Spinal cord (tissue), 10 donors: ENCODE results near the gene SLC47A2. TPM values are rescaled to one million over a fixed set of nuclear protein-coding genes. Genes with fewer than 3 reads are reported as not detected.

Experiments
- DNase-seq, 6 donors: peaks; one replicate each; pipeline versions ENCODE4 v3.0.0 to v3.0.0-alpha.2; 2013 to 2015; ENCODE audit warnings: low spot score in 6 of 6, low read depth in 4 of 6
- H3K27ac ChIP-seq: one replicate; pipeline ENCODE4 v1.5.1; 2013; ENCODE audit warnings: low read depth, low read length, control low read depth
- H3K27me3 ChIP-seq: one replicate; pipeline ENCODE4 v1.6.1; 2013; ENCODE audit warnings: low read length; ENCODE audit not compliant: control insufficient read depth, insufficient read depth
- H3K36me3 ChIP-seq: one replicate; pipeline ENCODE4 v1.6.1; 2013; ENCODE audit warnings: low read length; ENCODE audit not compliant: control insufficient read depth, insufficient read depth
- H3K4me1 ChIP-seq: one replicate; pipeline ENCODE4 v1.6.1; 2013; ENCODE audit warnings: low read length; ENCODE audit not compliant: control insufficient read depth, insufficient read depth
- H3K4me3 ChIP-seq: one replicate; pipeline ENCODE4 v1.5.1; 2013; ENCODE audit warnings: low read depth, low read length, control low read depth
- H3K9me3 ChIP-seq: one replicate; pipeline ENCODE4 v1.6.1; 2013; ENCODE audit warnings: low read length; ENCODE audit not compliant: control insufficient read depth, insufficient read depth
- WGBS: methylation state at CpG from one replicate; pipeline ENCODE4 v1.1.5; 2013; ENCODE audit warnings: missing lambda C conversion rate; ENCODE audit not compliant: insufficient coverage; 5-methylcytosine and 5-hydroxymethylcytosine counted together
- polyA plus RNA-seq, 2 donors: library from polyadenylated mRNA; unstranded; fragments of 120-200 nt; gene quantifications; one replicate each; pipeline ENCODE4 v1.2.1, GENCODE V29; 2013; ENCODE audit not compliant: insufficient read length in 2 of 2
- total RNA-seq, 2 donors: library from RNA; depleted of rRNA in 1 of 2; stranded (reverse); fragments of 120-200 nt in 1 of 2; fragments of >200 nt in 1 of 2; gene quantifications; one replicate each; pipeline versions ENCODE4 v1.2.3 to v1.2.4, GENCODE V29; 2013 to 2014
- donor health status: healthy.

Gene SLC47A2
- total and polyA plus RNA-seq, 4 donors, result 1.7 to 2.4 (median 1.9) TPM

GRCh38 chr17:19756546-19756945, 40.2 kb upstream of the SLC47A2 start:
- no peaks in the 10 kb centered on the region for H3K36me3 ChIP-seq
- DNase-seq, result no peak
- WGBS, result 81% methylated on average over 9 of the region's 10 CpGs
- H3K4me3 ChIP-seq, result no peak overlapping the region
- H3K4me1 ChIP-seq, result peaks cover 5% of the 10 kb centered on the region
- no peaks in the 10 kb centered on the region for H3K9me3 ChIP-seq
- H3K27me3 ChIP-seq, result no peaks in the 10 kb centered on the region
- no peak overlapping the region for H3K27ac ChIP-seq

- WGBS, result 94% methylated on average over 10 of the region's 11 CpGs
- no peak for DNase-seq
These were observed 39.6 kb upstream of the SLC47A2 start for GRCh38 chr17:19755821-19756510.

GRCh38 chr17:19755392-19755791, 39.0 kb upstream of the SLC47A2 start:
- 80% methylated on average over 6 of the region's 6 CpGs for whole genome bisulfite sequencing
- DNase-seq, result no peak

More at GRCh38 chr17:19755821-19756510, 39.6 kb upstream of the SLC47A2 start:
- peaks cover 5% of the 10 kb centered on the region for H3K4me1 ChIP-seq
- H3K27ac ChIP-seq, result no peak overlapping the region
- no peaks in the 10 kb centered on the region for H3K36me3 ChIP-seq
- no peaks in the 10 kb centered on the region for H3K27me3 ChIP-seq
- H3K9me3 ChIP-seq, result no peaks in the 10 kb centered on the region
- no peak overlapping the region for H3K4me3 ChIP-seq

GRCh38 chr17:19753661-19754463, 37.5 kb upstream of the SLC47A2 start:
- peak in 1 of 6 donors; percentile 6 for DNase-seq
- peaks cover 6% of the 10 kb centered on the region for H3K4me1 ChIP-seq
- WGBS, result 82% methylated on average over 10 of the region's 12 CpGs
- H3K27me3 ChIP-seq, result no peaks in the 10 kb centered on the region
- no peaks in the 10 kb centered on the region for H3K9me3 ChIP-seq
- H3K4me3 ChIP-seq, result no peak overlapping the region
- H3K36me3 ChIP-seq, result no peaks in the 10 kb centered on the region
- H3K27ac ChIP-seq, result no peak overlapping the region

More at GRCh38 chr17:19755392-19755791, 39.0 kb upstream of the SLC47A2 start:
- no peaks in the 10 kb centered on the region for H3K9me3 ChIP-seq
- H3K4me3 ChIP-seq, result no peak overlapping the region
- no peaks in the 10 kb centered on the region for H3K27me3 ChIP-seq
- peaks cover 5% of the 10 kb centered on the region for H3K4me1 ChIP-seq
- no peak overlapping the region for H3K27ac ChIP-seq
- H3K36me3 ChIP-seq, result no peaks in the 10 kb centered on the region

- no peak for DNase-seq
- H3K4me1 ChIP-seq, result peaks cover 14% of the 10 kb centered on the region
- no peaks in the 10 kb centered on the region for H3K9me3 ChIP-seq
- no peaks in the 10 kb centered on the region for H3K27me3 ChIP-seq
- H3K36me3 ChIP-seq, result no peaks in the 10 kb centered on the region
- no peak overlapping the region for H3K4me3 ChIP-seq
- 66% methylated on average over 10 of the region's 12 CpGs for WGBS
- H3K27ac ChIP-seq, result no peak overlapping the region
These were observed 36.7 kb upstream of the SLC47A2 start for GRCh38 chr17:19753051-19753509.

GRCh38 chr17:19752216-19753050, 36.0 kb upstream of the SLC47A2 start:
- Histone ChIP-seq H3K36me3 (no peaks in the 10 kb centered on the region), H3K4me1 (peaks cover 17% of the 10 kb centered on the region), H3K9me3 (no peaks in the 10 kb centered on the region), H3K4me3 (no peak overlapping the region), H3K27ac (no peak overlapping the region), H3K27me3 (no peaks in the 10 kb centered on the region)
- 94% methylated on average over 12 of the region's 15 CpGs for WGBS
- no peak for DNase-seq

GRCh38 chr17:19750835-19751234, 34.5 kb upstream of the SLC47A2 start:
- Histone ChIP-seq H3K27me3 (no peaks in the 10 kb centered on the region), H3K9me3 (no peaks in the 10 kb centered on the region), H3K36me3 (no peaks in the 10 kb centered on the region), H3K4me3 (no peak overlapping the region), H3K27ac (no peak overlapping the region), H3K4me1 (peaks cover 17% of the 10 kb centered on the region)
- no peak for DNase-seq
- WGBS, result 96% methylated on average over 3 of the region's 3 CpGs

- no peaks in the 10 kb centered on the region for H3K27me3 ChIP-seq
- H3K9me3 ChIP-seq, result no peaks in the 10 kb centered on the region
- no peak for DNase-seq
- H3K27ac ChIP-seq, result no peak overlapping the region
- H3K4me1 ChIP-seq, result peaks cover 22% of the 10 kb centered on the region
- 97% methylated on average over 9 of the region's 9 CpGs for WGBS
- H3K4me3 ChIP-seq, result no peak overlapping the region
- H3K36me3 ChIP-seq, result no peaks in the 10 kb centered on the region
These were observed 33.7 kb upstream of the SLC47A2 start for GRCh38 chr17:19750020-19750572.

GRCh38 chr17:19748807-19749193, 32.4 kb upstream of the SLC47A2 start:
- 47% methylated on average over 12 of the region's 13 CpGs for WGBS
- no peak overlapping the region for H3K4me3 ChIP-seq

More at GRCh38 chr17:19748807-19749193, 32.4 kb upstream of the SLC47A2 start:
- no peak for DNase-seq
- no peaks in the 10 kb centered on the region for H3K27me3 ChIP-seq
- H3K27ac ChIP-seq, result no peak overlapping the region
- peaks cover 28% of the 10 kb centered on the region for H3K4me1 ChIP-seq
- no peaks in the 10 kb centered on the region for H3K36me3 ChIP-seq
- H3K9me3 ChIP-seq, result no peaks in the 10 kb centered on the region
